DOHH2 (cell line): ENCODE results near the gene TMEM26.

ENCODE experiments used
- EZH2phosphoT487 ChIP-seq: fragments of 200-600 bp; sonication (generic); IDR thresholded peaks from 2 replicates; pipeline ENCODE4 v1.6.1; 2017; ENCODE audit warnings: borderline replicate concordance, mild to moderate bottlenecking, antibody characterized with exemption, low read length, moderate library complexity, mixed read lengths
- TF ChIP-seq, protein P1 (sequence below): fragments of 200-600 bp; sonication (generic); IDR thresholded peaks from one replicate; pipeline ENCODE4 v1.5.1; 2014; ENCODE audit warnings: antibody characterized with exemption, mild to moderate bottlenecking, low read depth, low read length; ENCODE audit not compliant: poor library complexity, severe bottlenecking

DNA sequence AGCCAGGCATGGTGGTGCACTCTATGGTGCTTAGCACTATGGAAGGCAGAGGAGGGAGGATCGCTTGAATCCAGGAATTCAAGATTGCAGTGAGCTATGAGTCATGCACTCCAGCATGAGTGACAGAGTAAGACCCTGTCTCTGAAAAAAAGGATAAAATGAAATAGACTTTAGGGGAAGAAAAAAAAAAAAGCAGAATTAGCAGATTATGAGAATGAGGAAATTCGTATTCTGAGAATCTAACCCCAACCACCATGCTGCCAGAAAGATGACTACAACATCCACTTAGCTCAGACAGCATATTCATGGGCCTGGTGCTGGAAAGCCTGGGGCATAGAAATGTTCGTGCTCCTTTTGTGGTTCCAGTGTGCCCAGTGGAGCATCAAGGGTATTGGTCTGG lies 63.3 kb downstream of the TMEM26 start:
- TF ChIP-seq, protein P1, sequence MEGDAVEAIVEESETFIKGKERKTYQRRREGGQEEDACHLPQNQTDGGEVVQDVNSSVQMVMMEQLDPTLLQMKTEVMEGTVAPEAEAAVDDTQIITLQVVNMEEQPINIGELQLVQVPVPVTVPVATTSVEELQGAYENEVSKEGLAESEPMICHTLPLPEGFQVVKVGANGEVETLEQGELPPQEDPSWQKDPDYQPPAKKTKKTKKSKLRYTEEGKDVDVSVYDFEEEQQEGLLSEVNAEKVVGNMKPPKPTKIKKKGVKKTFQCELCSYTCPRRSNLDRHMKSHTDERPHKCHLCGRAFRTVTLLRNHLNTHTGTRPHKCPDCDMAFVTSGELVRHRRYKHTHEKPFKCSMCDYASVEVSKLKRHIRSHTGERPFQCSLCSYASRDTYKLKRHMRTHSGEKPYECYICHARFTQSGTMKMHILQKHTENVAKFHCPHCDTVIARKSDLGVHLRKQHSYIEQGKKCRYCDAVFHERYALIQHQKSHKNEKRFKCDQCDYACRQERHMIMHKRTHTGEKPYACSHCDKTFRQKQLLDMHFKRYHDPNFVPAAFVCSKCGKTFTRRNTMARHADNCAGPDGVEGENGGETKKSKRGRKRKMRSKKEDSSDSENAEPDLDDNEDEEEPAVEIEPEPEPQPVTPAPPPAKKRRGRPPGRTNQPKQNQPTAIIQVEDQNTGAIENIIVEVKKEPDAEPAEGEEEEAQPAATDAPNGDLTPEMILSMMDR = no peak
- no peak for TF ChIP-seq EZH2phosphoT487
